Activated CD8-positive, alpha-beta memory T cell treated with anti-CD3 and anti-CD28 coated beads, Interleukin-2, amount 50 U/mL, for 1 hour (primary cell): ENCODE results near the gene PPT2.

Experiments
- DNase-seq: peaks from one replicate; pipeline ENCODE4 v3.0.0-alpha.2; 2020; ENCODE audit errors: extremely low read depth

Gene PPT2

GRCh38 chr6:32153564-32154513, at the start of gene PPT2:
Gene PPT2, plus strand, starts transcription at chr6:32154141. Its CDS starts 454 bp downstream, at chr6:32154595.
- DNase-seq, result peak; percentile 62

GRCh38 chr6:32105433-32105832, 48.5 kb upstream of the PPT2 start:
- DNase-seq, result no peak

- DNase-seq, result no peak
Measured at GRCh38 chr6:32107406-32107805, 46.5 kb upstream of the PPT2 start.

- no peak for DNase-seq
Measured at GRCh38 chr6:32108094-32108627, 45.8 kb upstream of the PPT2 start.

GRCh38 chr6:32108727-32109113, 45.2 kb upstream of the PPT2 start:
- DNase-seq, result no peak

- DNase-seq, result no peak
Measured at GRCh38 chr6:32109114-32109764, 44.7 kb upstream of the PPT2 start, which contains the start of gene TNXB. Gene TNXB, minus strand, starts transcription at chr6:32109338. Its CDS starts 11,140 bp downstream, at chr6:32098198.

GRCh38 chr6:32109765-32110160, 44.2 kb upstream of the PPT2 start:
- no peak for DNase-seq

- DNase-seq, result no peak
Measured at GRCh38 chr6:32110632-32111031, 43.3 kb upstream of the PPT2 start.

- no peak for DNase-seq
Measured at GRCh38 chr6:32111424-32112066, 42.4 kb upstream of the PPT2 start.

- no peak for DNase-seq
Measured at GRCh38 chr6:32112431-32112980, 41.4 kb upstream of the PPT2 start.

- no peak for DNase-seq
Measured at GRCh38 chr6:32113386-32114352, 40.3 kb upstream of the PPT2 start.

GRCh38 chr6:32114796-32115195, 39.1 kb upstream of the PPT2 start:
- DNase-seq, result no peak

- DNase-seq, result no peak
Measured at GRCh38 chr6:32115623-32116022, 38.3 kb upstream of the PPT2 start.

GRCh38 chr6:32116674-32117073, 37.3 kb upstream of the PPT2 start:
- no peak for DNase-seq

GRCh38 chr6:32117461-32117860, 36.5 kb upstream of the PPT2 start:
- no peak for DNase-seq

- peak; percentile 24 for DNase-seq
Measured at GRCh38 chr6:32118782-32119628, 34.9 kb upstream of the PPT2 start.

GRCh38 chr6:32120573-32121059, 33.3 kb upstream of the PPT2 start:
- no peak for DNase-seq

- no peak for DNase-seq
Measured at GRCh38 chr6:32123681-32124080, 30.3 kb upstream of the PPT2 start.

GRCh38 chr6:32126880-32127279, 27.1 kb upstream of the PPT2 start:
- DNase-seq, result no peak

- DNase-seq, result no peak
Measured at GRCh38 chr6:32127409-32127716, 26.6 kb upstream of the PPT2 start.
